Pancreas (tissue), 10 donors: ENCODE measurements around the gene MROH2A. TPM values are rescaled to one million over a fixed set of nuclear protein-coding genes. Genes with fewer than 3 reads are reported as not detected.

Source experiments
- ATAC-seq, 4 donors: fragments of 200-7000 bp; cut with Tn5 transposase; one replicate each; pipeline versions ENCODE4 v1.8.0 to v1.9.1; 2020; ENCODE audit warnings: mild to moderate bottlenecking in 4 of 4, moderate library complexity in 4 of 4
- DNase-seq, 6 donors: peaks; one replicate each; pipeline ENCODE4 v3.0.0-alpha.2; 2020
- FAIRE-seq: peaks from 2 replicates; lab custom pipeline; 2012; peaks lifted over from hg19 to GRCh38; lab: Jason Lieb, UNC
- H3K27ac ChIP-seq, 4 donors: fragments of 200-600 bp; sonication (generic); 1 replicate in 3 of 4; 2 replicates in 1 of 4; pipeline versions ENCODE4 v1.5.0 to v1.8.0; 2020
- H3K27me3 ChIP-seq, 4 donors: fragments of 200-600 bp; one replicate each; pipeline ENCODE4 v1.8.0; 2021
- H3K36me3 ChIP-seq, 3 donors: fragments of 200-600 bp; sonication (generic) in 1 of 3; one replicate each; pipeline versions ENCODE4 v1.5.0 to v1.8.0; 2020 to 2021
- H3K4me1 ChIP-seq, 3 donors: fragments of 200-600 bp; one replicate each; pipeline ENCODE4 v1.8.0; 2021
- H3K4me3 ChIP-seq, 4 donors: fragments of 200-600 bp; sonication (generic) in 2 of 4; one replicate each; pipeline versions ENCODE4 v1.5.0 to v1.8.0; 2020 to 2021
- H3K9me3 ChIP-seq, 4 donors: fragments of 200-600 bp; one replicate each; pipeline ENCODE4 v1.8.0; 2021
- WGBS, 2 donors: extraction: QIAGEN DNeasy Blood & Tissue Kit; methylation state at CpG; one replicate each; pipeline ENCODE4 v1.1.7; 2013; 5-methylcytosine and 5-hydroxymethylcytosine counted together
- intact Hi-C, 3 donors: fragments of 100-400 bp; cut with DNase I; formaldehyde crosslinking; loops; one replicate each; pipeline versions ENCODE4 v1.11.1 to v1.14.2; 2022
- polyA plus RNA-seq, 2 donors: library from polyadenylated mRNA; stranded (reverse); fragments of 200-250 nt; gene quantifications; one replicate each; pipeline ENCODE4 v1.2.3, GENCODE V29; 2013
- total RNA-seq, 6 donors: library from RNA; stranded (reverse); fragmentation: NEBNext Ultra II Directional in 4 of 6; extraction: Animal tissue kit (Norgen Biotek cat#: 25700) in 4 of 6; gene quantifications; one replicate each; pipeline versions ENCODE4 v1.2.1 to v1.2.4, GENCODE V29; 2021 to 2023
- TF ChIP-seq, protein P1 (sequence below), 4 donors: fragments of 200-600 bp; sonication (generic) in 3 of 4; IDR thresholded peaks; one replicate each; pipeline versions ENCODE4 v1.5.0 to v1.8.0; 2021; ENCODE audit warnings: antibody characterized with exemption in 4 of 4
- donor health status: healthy with polysubstance abuse.
- donor health status: DM: no; HTN: no; CAD: no; lungs with moderate emphysema.
- donor health status: DM: no; HTN: no; CAD: no.
- donor health status: control.
- donor health status: control.
- donor health status: Bipolar disorder and iron deficiency.
- donor health status: DM: yes; HTN: yes; CAD: no.
- donor health status: DM: no; HTN: no; CAD: no.
- donor health status: DM: no; HTN: no; CAD: no.
- donor health status: DM: yes; HTN: yes; CAD: no.

Gene MROH2A
- total and polyA plus RNA-seq, 8 donors, result not detected

DNA sequence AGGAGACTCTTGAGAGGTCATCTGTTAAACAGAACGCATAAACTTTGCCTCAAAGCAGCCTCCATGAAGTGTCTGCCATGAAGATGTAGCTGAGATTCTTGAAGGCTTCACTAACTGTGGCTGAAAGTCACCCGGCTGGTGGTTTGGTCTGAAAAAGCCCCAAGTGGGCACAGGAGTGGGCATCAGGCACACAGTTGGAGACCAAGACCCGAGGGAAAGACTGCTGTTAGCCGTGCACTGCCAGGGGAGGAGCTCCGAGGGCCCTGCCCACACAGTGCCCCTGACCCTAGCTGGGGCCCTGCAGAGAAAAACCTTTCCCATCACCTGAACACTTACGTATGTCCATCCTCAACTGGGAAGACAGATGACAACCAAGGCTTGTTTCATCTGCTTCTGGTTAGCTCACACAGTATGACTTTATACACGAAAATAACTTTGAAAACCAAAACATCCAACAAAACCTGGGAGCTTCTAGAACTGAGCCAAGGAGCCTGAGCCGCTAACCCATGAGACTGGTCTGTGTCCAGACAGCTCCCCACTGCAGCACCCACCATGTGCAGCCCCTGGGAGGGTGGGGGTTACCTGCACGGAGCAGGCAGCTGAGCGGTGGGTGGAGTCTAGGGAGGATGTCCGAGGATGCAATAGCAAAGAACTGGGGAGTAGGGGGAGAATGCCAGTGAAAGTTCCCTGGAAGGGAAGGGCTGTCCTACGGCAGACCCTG, 60.8 kb downstream of the MROH2A start:
- TF ChIP-seq, protein P1, sequence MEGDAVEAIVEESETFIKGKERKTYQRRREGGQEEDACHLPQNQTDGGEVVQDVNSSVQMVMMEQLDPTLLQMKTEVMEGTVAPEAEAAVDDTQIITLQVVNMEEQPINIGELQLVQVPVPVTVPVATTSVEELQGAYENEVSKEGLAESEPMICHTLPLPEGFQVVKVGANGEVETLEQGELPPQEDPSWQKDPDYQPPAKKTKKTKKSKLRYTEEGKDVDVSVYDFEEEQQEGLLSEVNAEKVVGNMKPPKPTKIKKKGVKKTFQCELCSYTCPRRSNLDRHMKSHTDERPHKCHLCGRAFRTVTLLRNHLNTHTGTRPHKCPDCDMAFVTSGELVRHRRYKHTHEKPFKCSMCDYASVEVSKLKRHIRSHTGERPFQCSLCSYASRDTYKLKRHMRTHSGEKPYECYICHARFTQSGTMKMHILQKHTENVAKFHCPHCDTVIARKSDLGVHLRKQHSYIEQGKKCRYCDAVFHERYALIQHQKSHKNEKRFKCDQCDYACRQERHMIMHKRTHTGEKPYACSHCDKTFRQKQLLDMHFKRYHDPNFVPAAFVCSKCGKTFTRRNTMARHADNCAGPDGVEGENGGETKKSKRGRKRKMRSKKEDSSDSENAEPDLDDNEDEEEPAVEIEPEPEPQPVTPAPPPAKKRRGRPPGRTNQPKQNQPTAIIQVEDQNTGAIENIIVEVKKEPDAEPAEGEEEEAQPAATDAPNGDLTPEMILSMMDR (IDR thresholded peaks at IDR 0.05), result no peak
- Histone ChIP-seq H3K4me1 (no peaks in the 10 kb centered on the region), H3K9me3 (no peaks in the 10 kb centered on the region), H3K36me3 (no peaks in the 10 kb centered on the region), H3K27ac (no peak overlapping the region), H3K4me3 (no peak overlapping the region), H3K27me3 (no peaks in the 10 kb centered on the region)
- intact Hi-C loops, result no loop called here
- ATAC-seq, result no peak
- 89 to 90% methylated on average over 12 of the region's 12 CpGs for WGBS, 2 donors
- FAIRE-seq, result no peak
- peak in 1 of 6 donors; percentile 20 for DNase-seq

DNA sequence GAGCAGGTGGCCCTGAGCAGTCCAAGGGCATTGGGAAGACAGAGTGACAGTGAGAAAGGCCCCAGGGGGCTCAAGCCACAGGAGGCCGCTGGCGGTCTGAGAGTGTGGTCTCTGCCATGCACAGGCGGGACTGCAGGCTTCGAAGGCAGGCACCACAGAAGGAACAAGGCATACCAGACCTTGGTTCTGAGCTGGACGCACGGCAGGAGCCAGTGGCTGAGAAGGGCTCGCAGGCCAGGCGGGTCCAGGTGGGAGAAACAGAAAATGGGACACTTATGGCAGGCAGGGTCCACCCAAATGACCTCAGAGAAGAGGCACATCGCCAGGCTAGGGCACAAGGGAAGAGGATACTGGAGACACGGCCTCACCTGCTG, 61.3 kb downstream of the MROH2A start:
- Histone ChIP-seq H3K36me3 (no peaks in the 10 kb centered on the region), H3K4me3 (no peak overlapping the region), H3K27ac (no peak overlapping the region), H3K4me1 (no peaks in the 10 kb centered on the region), H3K27me3 (no peaks in the 10 kb centered on the region), H3K9me3 (no peaks in the 10 kb centered on the region)
- intact Hi-C loops, result no loop called here
- TF ChIP-seq, protein P1 (IDR thresholded peaks at IDR 0.05), result no peak
- no peak for ATAC-seq
- no peak for FAIRE-seq
- no peak for DNase-seq
- 96 to 97% methylated on average over 10 of the region's 10 CpGs for WGBS, 2 donors

DNA sequence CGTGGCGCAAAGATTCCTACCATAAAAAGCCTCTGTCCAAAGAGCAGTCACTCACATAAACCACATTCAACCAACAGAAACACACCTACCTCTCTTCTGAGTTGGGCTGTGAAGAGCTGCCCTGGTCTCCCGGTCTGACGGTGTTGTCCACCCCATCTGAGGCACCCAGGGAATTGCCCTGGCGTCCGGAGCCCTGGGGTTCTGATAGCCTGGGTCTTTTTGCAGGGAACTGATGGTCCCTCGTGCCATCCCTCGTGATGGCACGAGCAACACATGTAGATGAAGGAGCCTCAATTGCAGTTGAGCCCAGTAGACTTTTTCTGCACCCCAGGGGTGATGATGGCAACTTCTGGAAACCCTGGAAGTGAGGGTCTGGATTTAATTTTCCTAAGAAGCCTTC, 62.4 kb downstream of the MROH2A start:
- DNase-seq, result no peak
- 94 to 95% methylated on average over 9 of the region's 9 CpGs for WGBS, 2 donors

DNA sequence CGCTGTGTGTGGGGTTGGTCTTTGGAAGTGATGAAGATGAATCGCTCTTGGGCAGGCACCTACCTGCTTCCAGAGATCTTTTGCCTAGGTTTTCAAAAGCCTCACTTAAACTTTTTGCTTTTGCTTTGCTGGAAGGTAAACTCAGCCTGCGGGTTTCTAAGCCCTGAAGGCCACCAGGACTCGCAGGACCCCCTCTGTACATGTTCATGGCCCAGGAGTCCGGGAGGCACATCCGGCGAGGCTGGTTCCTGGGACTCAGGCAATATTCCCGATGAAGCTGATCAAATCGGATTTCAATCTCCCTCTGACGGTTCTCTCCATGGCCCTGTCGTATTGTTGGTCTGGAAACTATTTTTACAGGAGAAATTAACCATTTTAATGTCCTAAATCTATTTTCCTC, 63.1 kb downstream of the MROH2A start:
- ATAC-seq (no peak), FAIRE-seq (no peak), DNase-seq (no peak)
- intact Hi-C loops, result no loop called here
- Histone ChIP-seq H3K36me3 (no peaks in the 10 kb centered on the region), H3K4me1 (no peaks in the 10 kb centered on the region), H3K27me3 (no peaks in the 10 kb centered on the region), H3K27ac (no peak overlapping the region), H3K9me3 (no peaks in the 10 kb centered on the region), H3K4me3 (no peak overlapping the region)
- 92 to 95% methylated on average over 11 of the region's 11 CpGs for WGBS, 2 donors
- TF ChIP-seq, protein P1 (IDR thresholded peaks at IDR 0.05), result no peak

More for the DNA sequence above, 62.4 kb downstream of the MROH2A start:
- intact Hi-C loops, result no loop called here
- ATAC-seq (no peak), FAIRE-seq (no peak)
- Histone ChIP-seq H3K36me3 (no peaks in the 10 kb centered on the region), H3K4me3 (no peak overlapping the region), H3K27ac (no peak overlapping the region), H3K27me3 (no peaks in the 10 kb centered on the region), H3K9me3 (no peaks in the 10 kb centered on the region), H3K4me1 (no peaks in the 10 kb centered on the region)
- TF ChIP-seq, protein P1 (IDR thresholded peaks at IDR 0.05), result no peak

DNA sequence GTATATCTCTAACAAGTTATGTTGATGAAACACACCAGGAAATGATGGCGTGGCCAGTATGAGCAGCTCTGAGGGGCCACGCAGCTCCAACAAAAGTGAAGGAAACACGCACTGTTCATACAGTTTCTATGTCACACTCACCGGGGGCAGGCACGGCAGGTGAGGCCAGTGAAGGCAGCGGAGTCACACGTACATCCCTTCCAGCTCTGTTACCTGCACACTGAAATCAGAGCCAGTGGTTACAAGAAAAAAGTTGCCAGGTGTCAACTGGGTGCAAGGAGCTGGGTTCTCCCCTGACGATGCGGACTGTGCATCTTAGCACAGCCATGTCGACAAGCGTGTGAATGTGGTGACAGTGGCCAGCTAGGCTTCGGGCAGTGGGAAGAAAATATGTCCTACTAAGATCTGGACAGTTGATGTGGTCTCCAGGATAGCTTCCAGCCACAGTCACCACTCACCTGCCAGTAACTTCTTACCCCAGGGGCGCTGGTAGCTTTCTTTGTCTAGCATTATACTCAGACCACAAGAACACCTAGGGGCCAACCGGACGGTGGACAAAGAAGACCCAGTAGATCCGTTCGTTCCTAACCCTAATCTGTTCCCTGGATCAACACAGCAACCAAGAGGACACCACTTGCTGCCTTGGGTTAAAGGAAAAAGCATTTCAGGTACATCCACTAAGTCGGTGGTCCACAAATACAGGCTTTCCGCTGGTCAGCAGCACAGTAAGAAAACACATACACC, 66.1 kb downstream of the MROH2A start:
- no peaks in the 10 kb centered on the region for H3K4me1 ChIP-seq
- no peaks in the 10 kb centered on the region for H3K36me3 ChIP-seq
- ATAC-seq (no peak), FAIRE-seq (no peak), DNase-seq (no peak)
- WGBS, 2 donors, result 91 to 92% methylated on average over 19 of the region's 19 CpGs
- TF ChIP-seq, protein P1 (IDR thresholded peaks at IDR 0.05), result no peak
- no peak overlapping the region for H3K4me3 ChIP-seq
- intact Hi-C loops, result no loop called here
- H3K27me3 ChIP-seq, result no peaks in the 10 kb centered on the region
- H3K9me3 ChIP-seq, result no peaks in the 10 kb centered on the region
- no peak overlapping the region for H3K27ac ChIP-seq
